HL-60/S4 (cell line): ENCODE measurements around the gene SYDE2.
"Not testable (repeated sequence)": the region's sequence is repeated elsewhere in the genome, so short reads cannot be mapped to it uniquely, and the experiment has no call there.

ENCODE experiments used
- in situ Hi-C: fragments of 300-500 bp; cut with MboI; formaldehyde crosslinking; loops from 2 replicates; pipeline ENCODE4 v1.14.3; 2022; ENCODE audit warnings: low sequenced_read_pairs

The SYDE2 gene

GRCh38 chr1:85178396-85178795 is 22.4 kb downstream of the SYDE2 start:
- in situ Hi-C loops: no loop called here

GRCh38 chr1:85174503-85174902 is 26.3 kb downstream of the SYDE2 start:
- in situ Hi-C loops: no loop called here

GRCh38 chr1:85172684-85173337 is 28.0 kb downstream of the SYDE2 start:
- in situ Hi-C loops: no loop called here

GRCh38 chr1:85171721-85172120 is 29.1 kb downstream of the SYDE2 start:
- in situ Hi-C loops: no loop called here

GRCh38 chr1:85168884-85169283 is 31.9 kb downstream of the SYDE2 start:
- in situ Hi-C loops: no loop called here

- in situ Hi-C loops: no loop called here
Measured at GRCh38 chr1:85166351-85166750, 34.5 kb downstream of the SYDE2 start.

- in situ Hi-C loops: no loop called here
Measured at GRCh38 chr1:85158910-85159309, 41.9 kb downstream of the SYDE2 start.

- in situ Hi-C loops: no loop called here
Measured at GRCh38 chr1:85157436-85157835, 43.4 kb downstream of the SYDE2 start.

- in situ Hi-C loops: no loop called here
Measured at GRCh38 chr1:85153149-85153891, 47.5 kb downstream of the SYDE2 start.

- in situ Hi-C loops: no loop called here
Measured at GRCh38 chr1:85151446-85151845, 49.4 kb downstream of the SYDE2 start.

GRCh38 chr1:85149805-85150204 is 51.0 kb downstream of the SYDE2 start:
- in situ Hi-C loops: no loop called here

GRCh38 chr1:85148524-85149250 is 52.1 kb downstream of the SYDE2 start:
- in situ Hi-C loops: no loop called here

- in situ Hi-C loops: no loop called here
Measured at GRCh38 chr1:85146972-85147359, 53.9 kb downstream of the SYDE2 start.

GRCh38 chr1:85146298-85146971 is 54.4 kb downstream of the SYDE2 start:
- in situ Hi-C loops: not testable (repeated sequence)

GRCh38 chr1:85144351-85144750 is 56.5 kb downstream of the SYDE2 start:
- in situ Hi-C loops: no loop called here

GRCh38 chr1:85142753-85143152 is 58.1 kb downstream of the SYDE2 start:
- in situ Hi-C loops: no loop called here

GRCh38 chr1:85138439-85138838 is 62.4 kb downstream of the SYDE2 start:
- in situ Hi-C loops: not testable (repeated sequence)

GRCh38 chr1:85137660-85138059 is 63.2 kb downstream of the SYDE2 start:
- in situ Hi-C loops: no loop called here

- in situ Hi-C loops: no loop called here
Measured at GRCh38 chr1:85135392-85135798, 65.4 kb downstream of the SYDE2 start.

GRCh38 chr1:85134583-85135391 is 66.0 kb downstream of the SYDE2 start:
- in situ Hi-C loops: no loop called here
